Mucosa of descending colon (tissue), 3 donors: ENCODE results near the gene USP17L18. TPM values are rescaled to one million over a fixed set of nuclear protein-coding genes. Genes with fewer than 3 reads are reported as not detected.
"Not testable (repeated sequence)": the region's sequence is repeated elsewhere in the genome, so short reads cannot be mapped to it uniquely, and the experiment has no call there.

Experiments
- ATAC-seq: fragments of 200-7000 bp; cut with Tn5 transposase; one replicate; pipeline ENCODE4 v1.9.1; 2020; ENCODE audit warnings: mild to moderate bottlenecking, moderate library complexity
- DNase-seq, 3 donors: peaks; one replicate each; pipeline ENCODE4 v3.0.0-alpha.2; 2020
- H3K36me3 ChIP-seq: fragments of 200-600 bp; one replicate; pipeline ENCODE4 v1.8.0; 2021; ENCODE audit warnings: low read depth, mild to moderate bottlenecking
- H3K4me1 ChIP-seq: fragments of 200-600 bp; one replicate; pipeline ENCODE4 v1.8.0; 2021; ENCODE audit warnings: low read depth, mild to moderate bottlenecking
- H3K4me3 ChIP-seq: fragments of 200-600 bp; one replicate; pipeline ENCODE4 v1.8.0; 2021; ENCODE audit warnings: mild to moderate bottlenecking
- H3K9me3 ChIP-seq: fragments of 200-600 bp; one replicate; pipeline ENCODE4 v1.8.0; 2021; ENCODE audit warnings: mild to moderate bottlenecking
- intact Hi-C, 2 donors: fragments of 100-400 bp; cut with DNase I in 1 of 2; cut with micrococcal nuclease in 1 of 2; formaldehyde crosslinking; loops; one replicate each; pipeline versions ENCODE4 v1.11.0 to v1.11.1; 2022; cut with DNase I, micrococcal nuclease
- long read RNA-seq, 2 donors: library from polyadenylated mRNA; unstranded; transcript quantifications; one replicate each; pipeline ENCODE4 v2.0.0, GENCODE V29; 2019 to 2021
- total RNA-seq, 3 donors: library from RNA; stranded (reverse); fragmentation: NEBNext Ultra II Directional in 2 of 3; extraction: Animal tissue kit (Norgen Biotek cat#: 25700) in 2 of 3; gene quantifications; one replicate each; pipeline versions ENCODE4 v1.2.1 to v1.2.4, GENCODE V29; 2021 to 2023
- donor health status: DM: no; HTN: no; CAD: no; lungs with moderate emphysema.
- donor health status: DM: no; HTN: no; CAD: no.
- donor health status: DM: no; HTN: yes; CAD: no.

The USP17L18 gene
- not detected for total RNA-seq
- long read RNA-seq, donor 1, result 0 reads
- long read RNA-seq, donor 2, result 0 reads

- H3K9me3 ChIP-seq, H3K4me3 ChIP-seq, H3K36me3 ChIP-seq, ATAC-seq, intact Hi-C loops, H3K4me1 ChIP-seq: not testable (repeated sequence)
- DNase-seq, result peak in 1 of 3 donors; percentile 23
Observed at GRCh38 chr4:9247953-9248680, at the start of gene USP17L18. TSS of gene USP17L18 (plus strand) at chr4:9248630. CDS start at chr4:9248630, 0 bp downstream.

- DNase-seq, H3K4me1 ChIP-seq, intact Hi-C loops, H3K4me3 ChIP-seq, H3K36me3 ChIP-seq, ATAC-seq, H3K9me3 ChIP-seq: not testable (repeated sequence)
Observed at GRCh38 chr4:9210357-9210756, 38.1 kb upstream of the USP17L18 start, which contains the start of gene USP17L10. TSS of gene USP17L10 (plus strand) at chr4:9210657. CDS start at chr4:9210657, 0 bp downstream.

DNA sequence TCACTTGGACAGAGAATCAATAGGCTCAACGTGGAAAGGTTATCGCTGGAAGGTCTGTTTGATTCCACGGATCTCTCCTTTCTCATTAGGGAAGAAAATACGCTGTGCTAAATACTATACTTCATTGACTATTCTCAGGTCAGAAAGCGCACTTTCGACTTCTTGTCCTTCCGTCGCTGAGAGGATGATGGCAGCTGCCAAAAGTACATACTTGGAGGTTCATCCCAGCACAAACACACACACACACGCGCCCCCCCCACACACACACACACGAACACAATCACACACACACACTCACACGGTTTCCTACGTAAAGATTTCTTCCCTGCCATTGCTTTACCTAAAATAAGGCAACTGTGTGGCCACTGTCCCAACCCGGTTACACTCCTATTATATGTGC is 33.7 kb upstream of the USP17L18 start:
- H3K36me3 ChIP-seq, H3K4me1 ChIP-seq, H3K4me3 ChIP-seq, H3K9me3 ChIP-seq, intact Hi-C loops, ATAC-seq: not testable (repeated sequence)
- DNase-seq, result peak in 2 of 3 donors; percentile 0 to 8

DNA sequence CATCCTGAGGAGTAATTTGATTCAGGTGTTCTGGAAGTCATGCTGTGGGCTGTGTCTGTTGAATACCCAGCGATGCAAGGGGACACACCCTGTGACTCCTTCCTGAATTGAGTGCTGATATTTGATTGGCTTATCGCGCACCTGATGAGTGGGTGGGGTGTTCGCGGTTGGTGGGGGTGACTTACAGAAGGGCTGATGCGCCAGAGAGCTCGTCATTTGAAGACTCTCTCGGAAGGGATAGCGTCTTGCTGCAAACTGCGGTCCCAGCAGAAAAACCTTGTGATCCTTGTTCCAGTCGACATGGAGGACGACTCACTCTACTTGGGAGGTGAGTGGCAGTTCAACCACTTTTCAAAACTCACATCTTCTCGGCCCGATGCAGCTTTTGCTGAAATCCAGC is 33.3 kb upstream of the USP17L18 start, which contains the start of gene USP17L11:
Gene USP17L11, plus strand, starts transcription at position 301 of the 400 bp plus-strand sequence. Its CDS starts 0 bp downstream, at position 301.
- H3K4me3 ChIP-seq, DNase-seq, H3K4me1 ChIP-seq, intact Hi-C loops, H3K9me3 ChIP-seq, ATAC-seq, H3K36me3 ChIP-seq: not testable (repeated sequence)

- intact Hi-C loops, DNase-seq, ATAC-seq, H3K4me3 ChIP-seq, H3K4me1 ChIP-seq, H3K36me3 ChIP-seq, H3K9me3 ChIP-seq: not testable (repeated sequence)
Observed at GRCh38 chr4:9219852-9220251, 28.6 kb upstream of the USP17L18 start, which contains the start of gene USP17L12. TSS of gene USP17L12 (plus strand) at chr4:9220152. CDS start at chr4:9220152, 0 bp downstream.

DNA sequence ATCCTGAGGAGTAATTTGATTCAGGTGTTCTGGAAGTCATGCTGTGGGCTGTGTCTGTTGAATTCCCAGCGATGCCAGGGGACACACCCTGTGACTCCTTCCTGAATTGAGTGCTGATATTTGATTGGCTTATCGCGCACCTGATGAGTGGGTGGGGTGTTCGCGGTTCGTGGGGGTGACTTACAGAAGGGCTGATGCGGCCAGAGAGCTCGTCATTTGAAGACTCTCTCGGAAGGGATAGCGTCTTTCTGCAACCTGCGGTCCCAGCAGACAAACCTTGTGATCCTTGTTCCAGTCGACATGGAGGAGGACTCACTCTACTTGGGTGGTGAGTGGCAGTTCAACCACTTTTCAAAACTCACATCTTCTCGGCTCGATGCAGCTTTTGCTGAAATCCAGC is 23.8 kb upstream of the USP17L18 start, which contains the start of gene USP17L13:
Gene USP17L13, plus strand, starts transcription at position 301 of the 400 bp plus-strand sequence. Its CDS starts 0 bp downstream, at position 301.
- intact Hi-C loops, H3K36me3 ChIP-seq, DNase-seq, ATAC-seq, H3K4me3 ChIP-seq, H3K4me1 ChIP-seq, H3K9me3 ChIP-seq: not testable (repeated sequence)

- not testable (repeated sequence) for ATAC-seq, H3K4me3 ChIP-seq
Observed at GRCh38 chr4:9230249-9230648, 18.2 kb upstream of the USP17L18 start.

GRCh38 chr4:9234085-9234484 is 14.3 kb upstream of the USP17L18 start, which contains the start of gene USP17L15:
TSS of gene USP17L15 (plus strand) at chr4:9234385. CDS start at chr4:9234385, 0 bp downstream.
- DNase-seq, H3K4me3 ChIP-seq, ATAC-seq, H3K36me3 ChIP-seq, H3K9me3 ChIP-seq, intact Hi-C loops, H3K4me1 ChIP-seq: not testable (repeated sequence)

More at GRCh38 chr4:9230249-9230648, 18.2 kb upstream of the USP17L18 start:
- intact Hi-C loops, H3K4me1 ChIP-seq, H3K36me3 ChIP-seq, H3K9me3 ChIP-seq: not testable (repeated sequence)
- DNase-seq, result peak in 1 of 3 donors; percentile 19

DNA sequence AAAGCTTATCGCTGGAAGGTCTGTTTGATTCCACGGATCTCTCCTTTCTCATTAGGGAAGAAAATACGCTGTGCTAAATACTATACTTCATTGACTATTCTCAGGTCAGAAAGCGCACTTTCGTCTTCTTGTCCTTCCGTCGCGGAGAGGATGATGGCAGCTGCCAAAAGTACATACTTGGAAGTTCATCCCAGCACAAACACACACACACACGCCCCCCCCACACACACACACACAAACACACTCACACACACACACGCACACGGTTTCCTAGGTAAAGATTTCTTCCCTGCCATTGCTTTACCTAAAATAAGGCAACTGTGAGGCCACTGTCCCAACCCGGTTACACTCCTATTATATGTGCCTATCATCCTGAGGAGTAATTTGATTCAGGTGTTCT is 10.0 kb upstream of the USP17L18 start:
- H3K4me1 ChIP-seq, H3K4me3 ChIP-seq, ATAC-seq, H3K9me3 ChIP-seq, H3K36me3 ChIP-seq, intact Hi-C loops: not testable (repeated sequence)
- peak; percentile 1 to 25 (median 21) for DNase-seq

- intact Hi-C loops, ATAC-seq, DNase-seq: not testable (repeated sequence)
Observed at GRCh38 chr4:9243579-9243978, 4.9 kb upstream of the USP17L18 start, which contains the start of gene USP17L17. TSS of gene USP17L17 (plus strand) at chr4:9243879. CDS start at chr4:9243879, 0 bp downstream.

GRCh38 chr4:9253078-9253477 is 4.6 kb downstream of the USP17L18 start, which contains the start of gene USP17L19:
TSS of gene USP17L19 (plus strand) at chr4:9253378. CDS start at chr4:9253378, 0 bp downstream.
- H3K4me3 ChIP-seq, H3K9me3 ChIP-seq, H3K4me1 ChIP-seq, ATAC-seq, H3K36me3 ChIP-seq, DNase-seq, intact Hi-C loops: not testable (repeated sequence)

More at GRCh38 chr4:9243579-9243978, 4.9 kb upstream of the USP17L18 start, which contains the start of gene USP17L17:
- H3K4me1 ChIP-seq, H3K4me3 ChIP-seq, H3K9me3 ChIP-seq, H3K36me3 ChIP-seq: not testable (repeated sequence)

- H3K4me3 ChIP-seq, H3K9me3 ChIP-seq, ATAC-seq, H3K36me3 ChIP-seq, H3K4me1 ChIP-seq, intact Hi-C loops, DNase-seq: not testable (repeated sequence)
Observed at GRCh38 chr4:9257824-9258223, 9.4 kb downstream of the USP17L18 start, which contains the start of gene USP17L20. TSS of gene USP17L20 (plus strand) at chr4:9258124. CDS start at chr4:9258124, 0 bp downstream.

DNA sequence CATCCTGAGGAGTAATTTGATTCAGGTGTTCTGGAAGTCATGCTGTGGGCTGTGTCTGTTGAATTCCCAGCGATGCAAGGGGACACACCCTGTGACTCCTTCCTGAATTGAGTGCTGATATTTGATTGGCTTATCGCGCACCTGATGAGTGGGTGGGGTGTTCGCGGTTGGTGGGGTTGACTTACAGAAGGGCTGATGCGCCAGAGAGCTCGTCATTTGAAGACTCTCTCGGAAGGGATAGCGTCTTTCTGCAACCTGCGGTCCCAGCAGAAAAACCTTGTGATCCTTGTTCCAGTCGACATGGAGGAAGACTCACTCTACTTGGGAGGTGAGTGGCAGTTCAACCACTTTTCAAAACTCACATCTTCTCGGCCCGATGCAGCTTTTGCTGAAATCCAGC is 14.1 kb downstream of the USP17L18 start, which contains the start of gene USP17L21:
Gene USP17L21, plus strand, starts transcription at position 301 of the 400 bp plus-strand sequence. Its CDS starts 0 bp downstream, at position 301.
- ATAC-seq, H3K4me3 ChIP-seq, H3K9me3 ChIP-seq, DNase-seq, H3K36me3 ChIP-seq, intact Hi-C loops, H3K4me1 ChIP-seq: not testable (repeated sequence)

GRCh38 chr4:9267319-9267718 is 18.9 kb downstream of the USP17L18 start, which contains the start of gene USP17L22:
TSS of gene USP17L22 (plus strand) at chr4:9267619. CDS start at chr4:9267619, 0 bp downstream.
- H3K4me1 ChIP-seq, H3K9me3 ChIP-seq, DNase-seq, ATAC-seq, H3K36me3 ChIP-seq, intact Hi-C loops, H3K4me3 ChIP-seq: not testable (repeated sequence)
